CD4-positive, alpha-beta T cell treated with Interleukin-6 at 100 ng/mL for 8 hours (primary cell): ENCODE data around the gene IQGAP1.

Source experiments
- DNase-seq: peaks from one replicate; pipeline ENCODE4 v3.0.0-alpha.2; 2020; ENCODE audit warnings: mixed read lengths, low spot score

IQGAP1 gene

DNA sequence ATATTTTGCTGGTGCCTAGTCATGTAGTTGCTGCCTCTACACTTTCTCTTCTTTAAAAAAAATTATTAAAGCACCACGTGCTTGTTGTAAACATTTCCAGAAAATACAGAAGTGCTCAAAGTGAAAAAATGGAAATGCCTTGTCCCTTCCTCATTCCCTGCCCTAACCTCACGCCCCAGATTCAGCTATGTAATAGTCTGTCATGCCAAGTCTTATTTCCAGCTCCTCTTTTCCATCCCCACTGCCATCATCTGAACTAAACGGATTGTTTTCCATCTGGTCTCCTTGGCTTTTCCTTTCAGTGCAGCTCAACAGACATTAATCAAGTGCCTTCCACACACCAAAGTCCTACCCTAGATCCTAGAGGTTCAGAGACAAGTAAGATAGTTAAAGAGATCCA is 20.5 kb upstream of the IQGAP1 start:
- DNase-seq = no peak

DNA sequence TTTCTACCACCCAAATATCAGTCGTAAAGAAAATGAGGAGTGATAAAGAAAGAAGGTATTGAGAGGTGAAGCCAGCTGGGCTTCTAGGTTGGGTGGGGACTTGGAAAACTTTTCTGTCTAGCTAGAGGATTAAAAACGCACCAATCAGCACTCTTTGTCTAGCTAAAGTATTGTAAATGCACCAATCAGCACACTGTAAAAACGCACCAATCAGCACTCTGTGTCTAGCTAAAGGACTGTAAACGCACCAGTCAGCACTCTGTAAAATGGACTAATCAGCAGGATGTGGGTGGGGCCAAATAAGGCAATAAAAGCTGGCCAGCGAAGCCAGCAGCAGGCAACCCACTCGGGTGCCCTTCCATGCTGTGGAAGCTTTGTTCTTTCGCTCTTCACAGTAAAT is 13.0 kb upstream of the IQGAP1 start:
- DNase-seq = no peak

DNA sequence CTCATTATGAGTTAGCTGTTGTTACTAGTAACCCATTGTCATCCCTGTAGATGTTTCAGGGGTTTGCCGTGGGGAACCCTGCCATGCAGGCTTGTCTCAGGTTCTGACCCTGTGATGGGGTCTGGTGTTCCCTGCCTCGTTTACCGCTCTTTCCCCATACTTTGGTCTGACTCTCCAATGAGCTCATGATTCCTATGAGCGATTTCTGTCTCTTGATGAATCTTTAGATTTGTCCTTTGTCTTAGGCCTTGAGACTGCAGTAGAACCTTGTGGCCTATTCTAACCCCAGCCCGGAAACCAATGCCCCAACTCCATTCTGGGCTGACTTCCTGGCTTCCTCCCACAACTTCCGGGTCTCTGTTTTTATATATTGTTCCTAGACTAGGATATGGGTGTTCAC is 11.3 kb upstream of the IQGAP1 start:
- peak; percentile 76 for DNase-seq

DNA sequence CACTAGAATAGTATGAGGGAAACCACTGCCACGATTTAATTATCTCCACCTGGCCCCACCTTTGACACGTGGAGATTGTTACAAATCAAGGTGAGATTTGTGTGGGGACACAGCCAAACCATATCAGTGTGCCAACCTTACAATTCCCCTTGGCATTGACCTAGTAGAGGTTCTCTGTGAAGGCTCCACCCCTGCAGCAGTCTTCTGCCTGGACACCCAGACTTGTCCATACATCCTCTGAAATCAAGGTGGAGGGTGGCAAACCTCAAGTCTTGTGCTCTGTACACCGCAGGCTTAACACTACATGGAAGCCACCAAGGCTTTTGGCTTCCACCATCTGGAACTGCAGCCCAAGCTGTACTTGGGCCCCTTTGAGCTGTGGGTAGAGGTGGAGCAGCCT is 8.8 kb upstream of the IQGAP1 start:
- DNase-seq = no peak

DNA sequence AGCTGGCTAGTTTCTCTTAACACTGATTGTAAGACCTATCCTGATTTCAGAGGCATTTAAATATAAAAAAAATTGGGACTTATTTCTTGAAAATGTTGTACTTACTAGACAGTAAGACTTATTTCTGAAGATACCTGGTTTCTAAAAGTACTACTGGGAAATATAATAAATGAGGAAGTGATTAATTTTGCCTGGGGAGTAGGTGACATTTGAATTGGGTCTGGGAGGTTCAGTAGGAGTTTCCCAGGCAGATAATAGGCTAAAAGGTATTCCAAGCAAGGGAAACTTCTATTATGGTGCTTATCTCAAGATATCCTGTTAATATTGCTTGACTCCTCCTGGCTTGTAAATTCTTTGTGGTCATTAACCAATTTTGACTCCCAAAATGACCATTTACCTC is 6.5 kb upstream of the IQGAP1 start:
- no peak for DNase-seq

DNA sequence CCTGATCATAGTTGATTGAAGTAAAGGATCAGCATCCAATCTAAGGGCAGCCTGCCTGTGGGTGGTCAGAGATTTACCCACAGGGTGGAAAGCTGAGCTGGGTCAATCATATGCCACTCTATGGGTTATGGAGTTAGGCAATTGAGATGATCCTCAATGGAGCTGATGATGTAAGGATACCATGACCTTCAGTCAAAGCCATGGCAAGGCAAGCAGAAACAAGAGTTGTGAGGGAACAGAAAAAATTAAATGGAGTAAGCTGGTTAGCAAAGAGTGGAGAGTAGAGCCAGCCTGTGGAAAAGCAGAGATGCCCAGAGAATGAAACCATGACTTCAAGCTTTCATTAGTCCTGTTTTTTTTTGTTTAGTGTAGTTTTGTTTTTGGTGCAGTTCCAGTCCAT is 5.7 kb upstream of the IQGAP1 start:
- no peak for DNase-seq

DNA sequence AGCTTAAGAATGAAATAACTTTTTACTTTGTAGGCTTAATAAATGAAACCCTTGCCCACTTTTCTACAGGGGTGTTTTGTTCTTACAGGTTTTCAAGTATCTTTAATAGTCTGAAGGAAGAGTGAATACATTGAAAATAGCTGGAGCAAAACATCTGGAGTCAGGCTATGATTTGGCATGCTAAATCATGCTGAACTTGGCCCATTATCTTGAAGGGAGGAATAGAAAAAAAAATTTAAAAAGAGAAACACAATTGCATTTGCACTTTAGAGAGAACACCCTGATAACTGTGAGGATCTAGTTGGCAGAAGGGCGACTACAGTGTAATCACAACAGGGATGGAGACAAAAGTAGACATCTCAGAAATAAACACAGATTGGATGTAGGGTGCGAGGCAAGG is 1.8 kb upstream of the IQGAP1 start:
- DNase-seq = no peak

DNA sequence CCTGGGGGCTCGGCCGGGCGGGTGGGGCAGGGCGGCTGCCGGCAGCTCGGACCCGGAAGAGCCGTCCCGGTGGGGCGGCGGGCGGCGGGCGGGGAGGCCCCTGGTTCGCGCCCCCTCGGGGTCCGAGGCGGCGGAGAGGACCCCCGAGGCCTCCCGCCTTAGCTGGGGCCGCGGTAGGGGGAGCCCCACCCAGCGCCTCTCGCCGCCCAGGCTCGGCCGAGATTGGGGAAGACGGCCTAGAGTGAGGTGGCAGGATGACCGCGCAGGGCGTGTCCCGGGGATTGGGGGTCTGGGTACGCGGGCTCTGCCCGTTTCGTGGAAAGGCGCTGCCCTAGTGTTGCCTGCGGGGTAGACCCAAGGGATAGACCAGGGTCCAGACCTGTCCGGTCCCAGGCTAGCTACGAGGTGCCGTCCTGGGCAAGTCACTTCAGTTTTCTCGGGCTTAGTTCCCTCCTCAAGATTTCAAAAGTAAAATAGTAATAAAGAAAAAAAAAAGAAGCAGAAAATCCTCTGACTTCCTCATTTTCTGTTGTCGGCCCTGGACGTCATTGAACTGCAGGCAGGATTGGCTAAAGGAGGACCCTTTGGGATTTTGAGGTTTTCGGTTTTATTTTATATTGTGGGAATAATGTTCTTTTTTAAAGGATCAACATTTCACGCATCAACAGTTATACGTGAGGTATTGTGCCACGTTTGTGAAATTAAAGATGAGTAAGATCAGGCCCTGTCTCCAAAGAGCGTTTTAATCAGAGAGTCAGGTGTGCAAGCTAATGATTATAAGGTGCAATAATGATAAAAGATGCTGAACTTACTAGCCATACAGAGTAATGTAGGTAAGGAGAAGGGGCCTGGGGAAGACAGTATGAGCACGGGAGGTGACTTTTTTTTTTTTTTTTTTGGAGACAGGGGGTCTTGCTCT is 679 bp downstream of the IQGAP1 start:
- peak; percentile 42 for DNase-seq

DNA sequence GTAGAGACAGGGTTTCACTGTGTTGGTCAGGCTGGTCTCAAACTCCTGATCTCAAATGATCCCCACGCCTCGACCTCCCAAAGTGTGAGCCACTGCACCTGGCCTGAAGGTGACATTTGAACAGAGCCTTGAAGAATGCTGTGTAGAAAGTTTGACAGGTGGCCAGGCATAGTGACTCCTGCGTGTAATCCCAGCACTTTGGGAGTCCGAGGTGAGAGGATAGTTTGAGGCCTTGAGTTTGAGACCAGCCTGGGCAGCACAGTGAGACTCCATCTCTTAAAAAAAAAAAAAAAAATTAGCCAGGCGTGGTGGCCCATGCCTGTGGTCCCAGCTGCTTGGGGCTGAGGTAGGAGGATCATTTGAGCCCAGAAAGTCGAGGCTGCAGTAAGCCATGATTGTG is 1.5 kb downstream of the IQGAP1 start:
- no peak for DNase-seq

DNA sequence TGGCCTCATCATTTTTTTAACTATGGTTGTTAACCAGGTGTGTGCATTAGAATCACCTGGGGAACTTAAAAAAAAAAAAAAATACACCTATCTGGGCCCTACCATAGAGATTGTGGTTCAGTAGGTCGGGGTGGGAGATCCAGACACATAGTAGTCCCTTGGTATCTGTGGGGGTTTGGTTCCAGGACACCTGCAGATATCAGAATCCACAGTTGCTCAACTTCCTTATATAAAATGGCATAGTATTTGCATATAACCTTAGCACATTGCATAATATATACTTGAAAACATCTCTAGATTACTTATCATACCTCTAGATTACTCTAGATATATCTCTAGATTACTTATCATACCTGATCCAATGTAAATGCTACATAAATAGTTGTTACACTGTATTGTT is 5.0 kb downstream of the IQGAP1 start:
- no peak for DNase-seq

DNA sequence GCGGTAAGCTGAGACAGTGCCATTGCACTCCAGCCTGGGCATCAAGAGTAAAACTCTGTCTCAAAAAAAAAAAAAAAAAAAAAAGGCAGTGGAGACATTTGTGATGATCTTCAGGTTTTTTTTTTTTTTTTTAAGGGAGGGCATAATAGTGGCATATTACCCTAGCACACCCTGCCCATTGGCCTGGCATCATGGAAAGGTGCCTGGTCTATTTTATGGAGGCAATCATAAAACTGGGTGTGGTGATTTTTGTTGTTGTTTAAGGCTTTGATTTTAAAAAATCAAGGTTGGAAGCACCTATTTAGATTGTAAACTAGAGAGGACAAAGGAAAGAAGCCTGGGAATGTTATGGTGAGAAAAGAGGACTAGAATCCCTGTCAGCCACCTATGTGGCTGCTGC is 6.0 kb downstream of the IQGAP1 start:
- no peak for DNase-seq

DNA sequence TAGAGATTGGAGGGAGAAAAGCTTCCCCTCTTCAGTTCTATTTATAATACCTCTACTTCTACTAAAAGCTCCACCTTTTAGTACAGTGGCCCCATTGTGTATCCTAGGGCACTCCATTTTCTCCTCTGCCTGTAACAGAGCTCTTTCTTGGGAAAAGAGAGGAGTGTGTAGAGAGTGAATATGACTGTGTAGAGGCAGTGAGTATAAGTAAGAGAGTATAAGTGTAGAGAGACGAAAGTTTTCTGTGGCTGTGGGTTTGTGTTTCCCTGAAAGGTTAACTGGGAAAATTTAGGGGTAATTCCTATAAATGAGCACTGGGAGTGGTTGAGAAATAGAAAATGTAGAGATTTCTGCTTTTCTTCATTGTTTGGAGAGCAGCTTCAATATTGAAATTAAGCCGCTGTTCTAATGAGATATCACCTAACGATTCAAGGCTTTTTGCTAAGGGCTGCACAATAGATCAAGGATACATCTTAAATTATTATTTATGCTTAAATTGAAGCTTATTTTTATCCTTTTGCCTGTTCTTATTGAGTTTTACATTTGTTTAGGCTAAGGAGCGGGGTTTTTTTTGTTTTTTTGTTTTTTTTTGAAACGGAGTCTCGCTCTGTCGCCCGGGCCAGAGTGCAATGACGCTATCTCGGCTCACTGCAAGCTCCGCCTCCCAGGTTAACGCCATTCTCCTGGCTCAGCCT is 6.9 kb downstream of the IQGAP1 start:
- DNase-seq = no peak

DNA sequence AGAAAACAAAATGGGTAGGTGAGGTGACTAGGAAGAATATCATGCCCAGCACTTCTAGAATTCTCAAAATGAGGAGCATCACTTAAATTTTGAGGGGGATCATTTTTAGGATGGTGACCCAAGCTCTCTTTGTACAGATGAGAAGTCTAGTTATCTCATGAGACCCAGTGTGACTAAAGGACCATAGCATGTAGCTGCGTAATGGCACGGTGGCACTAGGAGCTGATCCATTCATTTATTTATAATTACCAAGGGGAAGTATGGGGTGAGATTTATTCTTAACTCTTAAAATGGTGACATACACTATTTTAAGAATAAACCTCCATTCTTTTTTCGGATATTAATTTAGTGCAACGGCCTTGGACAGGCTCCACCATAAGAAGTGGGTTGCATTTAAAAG is 8.3 kb downstream of the IQGAP1 start:
- DNase-seq = no peak

DNA sequence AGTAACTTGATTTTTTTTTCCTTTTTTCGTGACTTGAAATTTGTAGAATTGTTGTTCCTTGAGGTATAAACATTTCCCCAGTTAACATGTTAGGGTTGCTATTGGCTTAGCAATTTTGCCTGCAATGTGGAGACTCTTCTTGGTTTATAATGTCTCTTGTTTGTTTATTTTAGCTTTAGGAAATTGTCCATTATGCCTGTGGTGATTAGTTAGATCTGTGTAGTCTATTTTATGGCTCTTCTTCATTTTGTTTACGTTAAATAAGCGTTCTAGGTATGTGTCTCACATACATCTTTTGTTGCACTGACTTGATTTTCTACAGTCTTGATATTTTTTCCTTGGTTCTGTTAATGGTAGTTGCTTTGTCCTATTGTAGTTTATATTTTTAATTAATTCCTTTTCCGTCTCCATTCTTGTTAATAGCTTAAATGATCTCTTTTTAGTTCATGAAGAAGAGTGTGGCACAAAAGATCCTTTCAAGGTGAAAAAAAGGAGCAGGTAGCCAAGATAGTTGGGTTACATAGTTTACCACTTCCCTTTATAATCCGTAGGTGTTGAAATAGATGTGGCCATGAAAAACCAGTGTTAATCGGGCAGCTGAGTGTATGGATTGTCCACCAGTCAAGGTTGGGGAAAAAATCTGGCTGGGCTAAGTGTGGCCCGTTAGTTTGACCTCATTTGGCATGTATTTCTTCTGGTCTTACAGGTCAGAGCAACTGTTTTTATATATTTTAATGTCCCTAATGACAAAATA is 12.1 kb downstream of the IQGAP1 start:
- no peak for DNase-seq

DNA sequence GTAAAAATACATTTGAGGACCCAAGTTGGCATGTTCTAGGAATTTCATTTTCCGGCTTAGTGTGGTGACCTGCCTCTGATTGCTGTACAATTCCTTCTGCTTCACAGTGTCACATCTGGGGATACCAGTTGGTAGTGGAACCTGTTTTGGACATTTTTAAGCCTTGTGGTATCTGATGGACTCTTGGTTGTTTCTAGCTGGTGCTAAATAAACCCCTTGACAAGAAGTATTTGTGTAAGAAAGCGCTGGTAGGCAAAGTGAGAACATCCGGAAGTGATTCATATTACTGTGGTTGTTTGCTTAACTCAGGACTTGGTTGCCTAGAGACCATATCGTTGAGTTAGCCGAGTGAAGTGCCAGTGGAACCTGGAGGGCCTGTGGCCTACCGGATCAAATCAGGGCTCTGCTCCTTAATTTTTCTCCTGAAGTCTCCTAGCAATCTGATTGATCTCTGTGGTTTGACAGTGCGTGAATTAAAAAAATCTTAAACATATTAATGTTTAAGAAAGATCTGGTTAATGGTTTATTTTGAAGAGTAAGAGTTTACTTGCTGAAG is 12.8 kb downstream of the IQGAP1 start:
- DNase-seq = peak; percentile 83

DNA sequence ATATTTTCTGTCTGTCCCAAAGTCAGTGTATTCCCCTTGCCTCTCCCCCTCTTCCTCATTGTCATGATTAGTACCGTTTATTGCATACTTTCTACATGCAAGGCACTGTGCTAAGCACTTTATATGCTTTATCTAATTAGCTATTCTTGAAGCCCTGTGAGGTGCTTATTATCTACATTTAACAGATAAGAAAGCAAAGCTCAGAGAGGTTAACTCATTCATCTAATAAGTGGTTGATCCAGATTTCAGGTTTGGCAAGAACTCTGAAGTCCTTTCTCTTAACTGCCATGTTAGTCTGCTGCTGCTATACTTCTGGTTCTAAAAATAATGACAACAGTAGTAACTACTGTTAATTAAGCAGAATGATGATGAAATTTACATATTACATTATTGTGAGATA is 13.5 kb downstream of the IQGAP1 start:
- no peak for DNase-seq

DNA sequence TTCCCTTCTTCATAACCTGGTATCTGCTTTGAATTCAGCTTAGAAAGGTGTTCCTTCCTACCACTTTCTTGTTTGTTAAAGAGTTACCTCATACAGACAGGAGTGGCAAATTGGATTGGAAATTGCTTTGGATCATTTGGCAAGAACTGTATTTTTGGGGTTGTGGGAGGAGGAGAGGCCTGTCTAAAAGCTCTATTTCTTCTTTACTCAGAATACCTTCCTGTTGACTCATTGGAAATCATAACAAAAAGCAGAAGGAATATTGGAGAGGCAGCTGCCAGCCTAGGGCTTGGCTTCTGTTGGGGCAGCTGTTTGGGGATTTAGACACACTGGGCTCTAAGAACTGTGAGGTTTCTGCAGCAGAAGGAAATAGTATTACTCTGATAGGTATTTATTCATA is 14.2 kb downstream of the IQGAP1 start:
- no peak for DNase-seq

DNA sequence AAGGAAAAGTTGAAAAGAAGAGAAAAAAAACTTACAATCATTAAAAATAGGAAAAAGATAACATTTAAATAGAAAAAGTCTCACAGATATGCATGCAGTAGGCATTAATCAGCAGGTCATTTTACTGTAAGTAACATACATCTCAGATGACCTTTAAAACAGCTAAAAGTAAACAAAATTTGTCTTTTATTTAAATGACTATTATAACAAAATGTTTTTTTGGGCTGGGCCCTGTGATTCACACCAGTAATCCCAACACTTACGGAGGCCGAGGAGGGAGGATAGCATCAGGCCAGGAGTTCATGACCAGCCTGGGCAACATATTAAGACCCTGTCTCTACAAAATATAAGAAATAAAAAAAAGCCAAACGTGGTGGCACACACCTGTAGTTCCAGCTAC is 14.7 kb downstream of the IQGAP1 start:
- DNase-seq = no peak

DNA sequence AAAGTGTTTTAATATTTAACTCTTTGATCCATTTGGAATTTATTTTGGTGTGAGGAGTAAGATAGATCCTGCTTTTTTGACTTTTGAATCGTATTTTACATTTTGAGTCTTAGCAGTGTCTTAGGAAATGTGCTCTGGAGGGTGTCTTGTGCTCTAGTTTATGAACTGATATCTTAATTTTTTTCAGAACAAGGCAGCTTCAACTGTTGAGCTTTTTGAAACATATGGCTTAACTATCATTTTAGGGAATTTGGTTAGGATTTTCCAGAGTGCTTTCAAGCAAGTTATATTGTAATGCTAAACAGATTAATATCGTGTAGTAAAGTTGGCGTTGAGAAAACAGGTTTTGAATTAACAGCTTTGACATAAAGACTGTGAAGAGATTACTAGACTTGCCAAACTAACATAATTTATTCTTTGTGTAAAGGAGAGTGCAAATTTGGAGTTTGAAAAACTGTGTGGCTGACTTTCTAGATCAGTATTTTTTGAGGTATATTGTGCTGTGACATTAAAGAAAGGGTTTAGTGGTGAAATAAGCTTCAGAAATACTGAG is 17.1 kb downstream of the IQGAP1 start:
- no peak for DNase-seq

DNA sequence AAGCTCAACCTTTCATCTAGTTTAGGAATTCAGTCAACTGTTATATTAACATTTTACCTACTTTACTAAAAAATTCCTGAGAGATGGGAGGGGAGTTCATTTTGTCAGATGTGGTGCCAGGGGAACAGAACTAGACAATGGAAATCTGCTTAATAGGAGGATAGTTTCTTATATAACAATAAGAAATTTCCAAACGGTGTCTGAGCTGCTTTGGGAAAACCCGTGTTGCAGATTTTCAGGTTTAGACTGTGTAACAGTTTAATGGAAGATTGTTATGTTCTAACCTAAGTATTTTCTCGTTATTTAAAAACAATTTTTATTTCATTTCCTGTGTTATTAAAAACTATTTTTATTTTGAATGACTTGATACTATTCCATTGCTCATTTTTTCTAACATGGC is 19.3 kb downstream of the IQGAP1 start:
- DNase-seq = no peak

DNA sequence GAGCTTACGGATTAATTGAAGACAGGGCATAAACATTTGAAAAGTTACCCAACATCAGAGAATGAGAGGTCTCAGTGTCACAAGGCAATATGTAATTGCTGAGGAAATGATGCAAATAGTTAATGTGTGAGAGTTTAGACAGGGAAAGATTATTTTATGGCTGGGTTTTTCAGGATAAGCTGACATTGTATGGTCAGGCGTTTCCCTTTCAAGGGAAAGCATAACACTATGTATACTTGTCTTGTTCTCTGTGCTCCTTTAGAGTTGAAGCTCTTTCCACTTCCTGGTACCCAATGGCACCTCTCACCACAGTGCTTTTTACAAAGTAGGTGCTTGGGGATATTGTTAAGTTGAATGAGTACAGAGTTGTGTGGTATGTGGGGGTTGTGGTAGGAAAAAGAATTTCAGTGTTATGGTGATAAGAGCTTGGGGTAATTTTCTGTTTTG is 19.9 kb downstream of the IQGAP1 start:
- DNase-seq = peak; percentile 24

DNA sequence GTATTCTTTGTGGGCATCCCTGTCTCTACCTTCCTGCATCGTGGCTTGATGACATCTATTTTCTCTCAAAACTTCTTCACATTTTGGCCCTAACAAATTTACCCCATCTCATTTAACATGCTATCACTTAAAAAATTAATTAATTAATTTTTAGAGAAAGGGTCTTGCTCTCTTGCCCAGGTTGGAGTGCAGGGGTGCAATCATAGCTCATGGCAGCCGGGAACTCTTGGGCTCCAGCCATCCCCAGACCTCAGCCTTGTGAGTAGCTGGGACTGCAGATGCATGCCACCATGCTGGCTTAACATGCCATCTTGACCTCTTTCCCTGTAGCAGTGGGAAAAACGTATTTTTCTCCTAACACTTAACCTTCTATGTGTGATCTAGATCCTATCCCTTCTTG is 20.6 kb downstream of the IQGAP1 start:
- no peak for DNase-seq
